Omental fat pad (tissue), 4 donors: ENCODE results near the gene RGS6. TPM values are rescaled to one million over a fixed set of nuclear protein-coding genes. Genes with fewer than 3 reads are reported as not detected.

Experiments used
- ATAC-seq: fragments of 150-250 bp; one replicate; pipeline ENCODE4 v1.9.1; 2016; ENCODE audit warnings: mild to moderate bottlenecking, moderate library complexity; ENCODE audit not compliant: low FRiP score
- DNase-seq: peaks from one replicate; pipeline ENCODE4 v3.0.0-alpha.2; 2019; ENCODE audit warnings: low spot score
- total RNA-seq, 4 donors: library from RNA; depleted of rRNA; stranded (reverse); fragments of >200 nt; gene quantifications; one replicate each; pipeline ENCODE4 v1.1.0, GENCODE V29; 2016
- TF ChIP-seq, protein P1 (sequence below), 3 donors: fragments of 450-650 bp; IDR thresholded peaks; one replicate each; pipeline ENCODE4 v1.5.1; 2016 to 2017; ENCODE audit warnings: antibody characterized with exemption in 3 of 3, mild to moderate bottlenecking in 3 of 3, moderate library complexity in 2 of 3

RGS6 gene
- total RNA-seq, 4 donors from 2014 or later: 5.2 to 27.3 (median 6.9) TPM

DNA sequence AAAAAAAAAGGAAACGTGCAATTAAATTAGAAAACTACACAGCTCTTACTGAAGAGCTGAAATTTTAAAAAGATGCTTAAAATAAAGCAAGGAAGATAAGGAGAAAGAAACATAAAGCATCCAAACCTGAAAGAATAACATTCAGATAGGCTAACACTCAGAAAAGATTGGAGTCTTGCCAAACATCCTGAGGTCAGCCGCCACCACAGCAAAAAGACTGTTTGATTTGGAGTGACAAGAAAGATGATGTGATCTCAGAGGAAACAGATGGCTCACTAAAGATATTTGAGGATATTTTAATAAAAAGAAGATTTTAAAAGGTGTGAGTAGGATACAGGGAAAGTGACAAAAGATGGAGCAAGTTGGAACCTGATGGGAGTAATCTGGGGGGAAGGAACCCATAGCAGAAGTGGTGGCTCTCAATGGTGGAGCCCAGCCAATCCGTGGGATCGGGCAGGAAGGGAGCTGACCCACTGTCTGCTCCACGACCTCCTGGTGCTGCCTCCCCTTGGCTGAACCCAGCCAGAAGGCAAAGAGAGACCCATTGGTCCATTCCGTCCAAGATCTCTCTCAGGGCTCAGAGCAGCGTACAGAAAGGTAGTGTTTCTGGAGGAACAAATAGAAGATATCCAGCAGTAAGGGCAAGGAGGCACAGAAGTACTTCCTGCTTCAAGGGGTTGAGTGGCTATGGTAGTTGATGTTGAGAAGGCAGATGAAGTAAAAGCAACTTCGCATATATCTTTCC, 469.6 kb downstream of the RGS6 start:
- no peak for ATAC-seq
- TF ChIP-seq, protein P1, sequence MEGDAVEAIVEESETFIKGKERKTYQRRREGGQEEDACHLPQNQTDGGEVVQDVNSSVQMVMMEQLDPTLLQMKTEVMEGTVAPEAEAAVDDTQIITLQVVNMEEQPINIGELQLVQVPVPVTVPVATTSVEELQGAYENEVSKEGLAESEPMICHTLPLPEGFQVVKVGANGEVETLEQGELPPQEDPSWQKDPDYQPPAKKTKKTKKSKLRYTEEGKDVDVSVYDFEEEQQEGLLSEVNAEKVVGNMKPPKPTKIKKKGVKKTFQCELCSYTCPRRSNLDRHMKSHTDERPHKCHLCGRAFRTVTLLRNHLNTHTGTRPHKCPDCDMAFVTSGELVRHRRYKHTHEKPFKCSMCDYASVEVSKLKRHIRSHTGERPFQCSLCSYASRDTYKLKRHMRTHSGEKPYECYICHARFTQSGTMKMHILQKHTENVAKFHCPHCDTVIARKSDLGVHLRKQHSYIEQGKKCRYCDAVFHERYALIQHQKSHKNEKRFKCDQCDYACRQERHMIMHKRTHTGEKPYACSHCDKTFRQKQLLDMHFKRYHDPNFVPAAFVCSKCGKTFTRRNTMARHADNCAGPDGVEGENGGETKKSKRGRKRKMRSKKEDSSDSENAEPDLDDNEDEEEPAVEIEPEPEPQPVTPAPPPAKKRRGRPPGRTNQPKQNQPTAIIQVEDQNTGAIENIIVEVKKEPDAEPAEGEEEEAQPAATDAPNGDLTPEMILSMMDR (IDR thresholded peaks at IDR 0.05): no peak
- DNase-seq: no peak

DNA sequence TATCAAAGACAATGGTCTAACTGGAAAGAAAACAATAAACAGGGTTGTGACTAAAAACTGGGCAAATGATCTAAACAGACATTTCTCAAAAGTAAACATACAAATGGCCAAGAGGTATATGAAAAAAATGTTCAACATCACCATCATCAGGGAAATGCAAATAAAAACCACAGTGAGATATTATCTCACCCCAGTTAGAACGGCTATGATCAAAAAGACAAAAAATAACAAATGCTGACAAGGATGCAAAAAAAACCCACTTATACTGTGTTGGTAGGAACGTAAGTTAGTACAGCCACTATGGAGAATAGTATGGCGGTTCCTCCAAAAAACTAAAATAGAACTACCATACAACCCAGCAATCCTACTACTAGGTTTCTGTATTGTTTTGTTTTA, 470.1 kb downstream of the RGS6 start:
- ATAC-seq (no peak), DNase-seq (no peak)
- TF ChIP-seq, protein P1 (IDR thresholded peaks at IDR 0.05): no peak

DNA sequence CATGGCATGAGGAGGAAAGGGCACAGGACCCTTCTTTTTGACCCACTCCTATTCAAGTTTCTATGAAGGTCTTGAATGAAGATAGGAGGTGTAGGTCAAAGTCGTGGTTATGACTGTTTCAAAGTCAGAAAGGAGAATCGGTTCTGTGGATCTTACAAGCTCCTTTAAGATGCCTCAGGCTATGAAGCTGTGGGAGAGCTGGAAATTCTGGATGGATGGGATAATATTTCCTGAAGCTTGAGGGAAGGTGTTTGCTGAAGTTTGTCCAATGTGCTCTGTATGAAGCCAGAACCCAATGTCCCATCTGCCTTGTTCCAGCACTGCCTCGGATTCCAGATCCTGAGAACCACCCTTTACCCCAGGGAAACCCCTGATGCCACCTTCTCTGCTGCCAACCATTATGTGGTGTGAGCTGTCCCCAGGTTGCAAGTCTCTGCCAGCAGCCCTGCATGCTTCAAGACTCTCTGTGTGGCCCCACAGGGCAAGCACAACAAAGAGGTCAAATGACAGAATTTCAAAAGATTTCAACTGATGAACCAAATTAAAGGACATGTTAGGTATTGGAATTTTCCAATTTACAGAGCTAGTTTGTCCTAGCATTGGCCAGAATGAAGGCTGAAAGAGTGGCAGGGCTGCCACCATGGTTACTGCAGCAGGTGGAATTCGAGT, 472.0 kb downstream of the RGS6 start:
- TF ChIP-seq, protein P1 (IDR thresholded peaks at IDR 0.05): no peak
- ATAC-seq (no peak), DNase-seq (no peak)

DNA sequence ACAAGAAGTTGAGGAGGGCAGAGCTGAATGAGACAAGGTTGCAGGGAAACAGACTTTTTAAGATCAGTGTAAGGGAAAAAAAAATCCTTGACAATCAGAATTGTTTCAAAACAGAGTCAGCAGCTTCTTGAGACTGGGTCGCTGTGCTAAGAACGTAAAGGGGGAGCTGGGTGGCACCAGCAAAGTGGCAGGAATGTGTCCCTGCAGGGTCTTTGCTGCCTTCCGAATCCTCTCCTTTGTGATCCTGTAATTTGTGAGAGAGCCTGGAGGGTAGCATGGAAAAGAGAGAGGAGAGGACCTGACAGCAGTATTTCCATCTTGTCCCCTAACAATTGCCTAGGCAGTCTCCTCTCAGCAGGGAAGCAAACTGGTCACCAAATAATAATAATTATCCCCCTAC, 472.8 kb downstream of the RGS6 start:
- TF ChIP-seq, protein P1 (IDR thresholded peaks at IDR 0.05): no peak
- no peak for ATAC-seq
- no peak for DNase-seq

DNA sequence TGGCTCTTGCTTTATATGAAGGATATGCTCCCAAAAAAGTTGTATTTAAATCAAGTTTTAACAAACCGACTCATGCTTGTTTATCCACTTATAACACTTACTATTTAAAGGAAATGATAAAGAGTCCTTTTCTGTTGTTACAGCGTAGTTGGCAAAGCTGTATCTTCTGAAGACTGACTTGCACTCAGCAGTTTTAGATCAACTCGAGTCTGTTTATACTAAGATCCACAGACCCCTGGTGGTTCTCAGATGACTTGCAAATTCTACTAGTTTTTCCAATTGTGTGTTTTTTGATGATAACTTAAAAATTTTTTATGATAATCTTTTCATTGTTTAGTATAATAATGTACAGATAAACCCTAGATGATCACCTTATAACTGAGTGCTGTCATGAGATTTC, 475.8 kb downstream of the RGS6 start:
- ATAC-seq (no peak), DNase-seq (no peak)
- TF ChIP-seq, protein P1 (IDR thresholded peaks at IDR 0.05): no peak

DNA sequence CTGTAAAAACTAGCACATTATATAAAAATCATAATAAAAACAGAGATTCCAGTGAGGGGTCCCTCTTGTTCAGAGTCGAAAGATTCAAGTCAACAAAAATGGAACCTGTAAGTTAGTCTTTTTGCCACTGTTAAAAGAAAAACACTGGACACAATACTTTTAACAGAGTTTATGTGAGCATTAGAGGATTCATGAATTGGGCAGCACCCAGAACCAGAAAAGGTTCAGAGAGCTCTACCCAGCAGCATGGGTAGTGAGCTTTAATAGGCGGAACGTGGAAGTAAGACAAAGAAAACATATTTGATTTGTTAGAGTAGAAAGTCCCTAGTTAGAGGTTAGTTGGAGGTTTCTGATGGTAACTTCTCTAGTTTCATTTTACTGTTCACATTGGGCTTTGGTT, 476.8 kb downstream of the RGS6 start:
- no peak for DNase-seq
- TF ChIP-seq, protein P1 (IDR thresholded peaks at IDR 0.05): no peak
- no peak for ATAC-seq
